WTC11 (cell line): Measurements from ENCODE around the gene APCS. TPM values are rescaled to one million over a fixed set of nuclear protein-coding genes. Genes with fewer than 3 reads are reported as not detected.

Experiments used
- ATAC-seq: fragments of 200-7000 bp; cut with Tn5 transposase; 2 replicates; pipeline ENCODE4 v1.10.0; 2021; ENCODE audit warnings: mild to moderate bottlenecking, moderate library complexity
- CTCF ChIA-PET: fragments of 300-600 bp; sonication (Branson Sonifier 250); formaldehyde crosslinking; loops from one replicate; lab custom pipeline; 2021; ENCODE audit warnings: antibody characterized with exemption; lab: Charles Lee
- POLR2A ChIA-PET: fragments of 350-600 bp; sonication (Branson Sonifier 250); formaldehyde crosslinking; loops from one replicate; lab custom pipeline; 2021; ENCODE audit warnings: antibody characterized with exemption; lab: Charles Lee
- DNase-seq: peaks from one replicate; pipeline ENCODE4 v3.0.0; 2021; ENCODE audit warnings: low spot score
- H3K27ac Mint-ChIP-seq: 2 replicates; pipeline ENCODE4 v1.8.0; 2021; ENCODE audit warnings: mixed read lengths
- H3K27me3 Mint-ChIP-seq: 2 replicates; pipeline ENCODE4 v1.8.0; 2021; ENCODE audit warnings: low read depth, mild to moderate bottlenecking, moderate library complexity, mixed read lengths
- H3K36me3 Mint-ChIP-seq: 2 replicates; pipeline ENCODE4 v1.8.0; 2021; ENCODE audit warnings: mixed read lengths
- H3K4me1 Mint-ChIP-seq: 2 replicates; pipeline ENCODE4 v1.8.0; 2022; ENCODE audit warnings: mixed read lengths
- H3K4me3 Mint-ChIP-seq: 2 replicates; pipeline ENCODE4 v1.8.0; 2021; ENCODE audit warnings: mild to moderate bottlenecking, moderate library complexity, mixed read lengths
- H3K9me3 Mint-ChIP-seq: 2 replicates; pipeline ENCODE4 v1.8.0; 2021; ENCODE audit warnings: mixed read lengths
- CBFB ChIP-seq: sonication (generic); formaldehyde crosslinking; IDR thresholded peaks from 2 replicates; pipeline ENCODE4 v1.8.1; 2022; ENCODE audit warnings: mild to moderate bottlenecking, low read depth, missing genetic modification reagents
- IRF2 ChIP-seq: sonication (generic); formaldehyde crosslinking; IDR thresholded peaks from 2 replicates; pipeline ENCODE4 v1.8.0; 2022; ENCODE audit warnings: low read depth, missing genetic modification reagents, borderline replicate concordance
- JAZF1 ChIP-seq: fragments of 250-450 bp; sonication (Bioruptor Pico); IDR thresholded peaks from 2 replicates; pipeline ENCODE4 v1.9.0; 2021; ENCODE audit warnings: moderate library complexity, mild to moderate bottlenecking, inconsistent platforms
- NFATC4 ChIP-seq: fragments of 250-450 bp; sonication (Bioruptor Pico); IDR thresholded peaks from 2 replicates; pipeline ENCODE4 v1.9.0; 2021; ENCODE audit warnings: mild to moderate bottlenecking
- NR1H2 ChIP-seq: sonication (generic); formaldehyde crosslinking; IDR thresholded peaks from 2 replicates; pipeline ENCODE4 v1.9.0; 2021; ENCODE audit warnings: mild to moderate bottlenecking, moderate library complexity, missing genetic modification reagents
- OVOL2 ChIP-seq: fragments of 250-450 bp; sonication (Bioruptor Pico); IDR thresholded peaks from 2 replicates; pipeline ENCODE4 v1.9.0; 2021; ENCODE audit warnings: mild to moderate bottlenecking, borderline replicate concordance
- PRRX2 ChIP-seq: fragments of 250-450 bp; sonication (Bioruptor Pico); IDR thresholded peaks from 2 replicates; pipeline ENCODE4 v1.8.0; 2021; ENCODE audit warnings: mild to moderate bottlenecking
- ZBTB21 ChIP-seq: sonication (generic); formaldehyde crosslinking; IDR thresholded peaks from 2 replicates; pipeline ENCODE4 v1.8.1; 2023; ENCODE audit warnings: mild to moderate bottlenecking, missing genetic modification reagents, borderline replicate concordance
- ZNF138 ChIP-seq: sonication (generic); formaldehyde crosslinking; conservative IDR thresholded peaks from 2 replicates; pipeline ENCODE4 v1.8.1; 2022; ENCODE audit warnings: mild to moderate bottlenecking, moderate library complexity, missing genetic modification reagents
- total RNA-seq: library from RNA; stranded (reverse); gene quantifications from 3 replicates; pipeline ENCODE4 v1.2.3, GENCODE V29; 2021
- TF ChIP-seq, protein P1 (sequence below): sonication (generic); formaldehyde crosslinking; conservative IDR thresholded peaks from 2 replicates; pipeline ENCODE4 v1.8.1; 2022; ENCODE audit warnings: mild to moderate bottlenecking, missing genetic modification reagents
- TF ChIP-seq, protein P2 (sequence below): fragments of 200-600 bp; IDR thresholded peaks from 2 replicates; pipeline ENCODE4 v1.8.0; 2022; ENCODE audit warnings: antibody characterized with exemption
- TF ChIP-seq, protein P3 (sequence below): sonication (generic); formaldehyde crosslinking; IDR thresholded peaks from 2 replicates; pipeline ENCODE4 v1.8.1; 2023; ENCODE audit warnings: mild to moderate bottlenecking, missing genetic modification reagents
- TF ChIP-seq, protein P4 (sequence below): sonication (generic); formaldehyde crosslinking; IDR thresholded peaks from 2 replicates; pipeline ENCODE4 v1.8.0; 2022; ENCODE audit warnings: mild to moderate bottlenecking, missing genetic modification reagents
- TF ChIP-seq, protein P5 (sequence below): sonication (generic); formaldehyde crosslinking; IDR thresholded peaks from 2 replicates; pipeline ENCODE4 v1.8.1; 2022; ENCODE audit warnings: missing genetic modification reagents, borderline replicate concordance
- TF ChIP-seq, protein P6 (sequence below): sonication (generic); formaldehyde crosslinking; IDR thresholded peaks from 2 replicates; pipeline ENCODE4 v1.8.1; 2022; ENCODE audit warnings: mild to moderate bottlenecking, moderate library complexity, missing genetic modification reagents
- TF ChIP-seq, protein P7 (sequence below): sonication (generic); formaldehyde crosslinking; IDR thresholded peaks from 2 replicates; pipeline ENCODE4 v1.8.0; 2023; ENCODE audit warnings: missing genetic modification reagents
- TF ChIP-seq, protein P8 (sequence below): sonication (generic); formaldehyde crosslinking; IDR thresholded peaks from 2 replicates; pipeline ENCODE4 v1.8.1; 2022; ENCODE audit warnings: low read depth, mild to moderate bottlenecking, moderate library complexity, missing genetic modification reagents, borderline replicate concordance
- TF ChIP-seq, protein P9 (sequence below): sonication (generic); formaldehyde crosslinking; IDR thresholded peaks from 2 replicates; pipeline ENCODE4 v1.8.1; 2023; ENCODE audit warnings: mild to moderate bottlenecking, missing genetic modification reagents, moderate library complexity
- TF ChIP-seq, protein P10 (sequence below): sonication (generic); formaldehyde crosslinking; IDR thresholded peaks from 2 replicates; pipeline ENCODE4 v1.8.0; 2023; ENCODE audit warnings: mild to moderate bottlenecking, missing genetic modification reagents

Gene APCS
- total RNA-seq, 1 experiment from 2014 or later, result 0.44 TPM

DNA sequence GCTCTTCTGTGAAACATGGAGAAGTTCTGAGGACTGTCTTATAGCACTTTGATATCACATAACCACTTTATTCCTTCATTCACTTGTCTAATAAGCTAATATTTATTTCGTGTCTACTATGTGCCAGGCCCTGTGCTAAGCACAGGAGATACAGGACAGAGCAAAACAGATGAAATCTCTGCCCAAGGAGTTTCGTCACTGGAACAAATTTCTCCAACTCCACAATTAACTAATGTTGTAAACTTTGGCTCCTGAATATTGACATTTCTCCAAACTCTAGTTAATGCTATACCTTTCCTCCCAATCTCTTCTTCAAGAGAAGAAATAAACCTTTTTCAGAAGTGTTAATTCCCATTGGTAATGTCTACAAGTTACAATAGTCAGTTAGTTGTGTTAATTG lies 27.0 kb upstream of the APCS start:
- POLR2A ChIA-PET, result no interaction called here
- TF ChIP-seq, protein P1, sequence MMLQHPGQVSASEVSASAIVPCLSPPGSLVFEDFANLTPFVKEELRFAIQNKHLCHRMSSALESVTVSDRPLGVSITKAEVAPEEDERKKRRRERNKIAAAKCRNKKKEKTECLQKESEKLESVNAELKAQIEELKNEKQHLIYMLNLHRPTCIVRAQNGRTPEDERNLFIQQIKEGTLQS (CRISPR knock-in tag), result no peak
- no peak for TF ChIP-seq CBFB (CRISPR knock-in tag)
- TF ChIP-seq, protein P2, sequence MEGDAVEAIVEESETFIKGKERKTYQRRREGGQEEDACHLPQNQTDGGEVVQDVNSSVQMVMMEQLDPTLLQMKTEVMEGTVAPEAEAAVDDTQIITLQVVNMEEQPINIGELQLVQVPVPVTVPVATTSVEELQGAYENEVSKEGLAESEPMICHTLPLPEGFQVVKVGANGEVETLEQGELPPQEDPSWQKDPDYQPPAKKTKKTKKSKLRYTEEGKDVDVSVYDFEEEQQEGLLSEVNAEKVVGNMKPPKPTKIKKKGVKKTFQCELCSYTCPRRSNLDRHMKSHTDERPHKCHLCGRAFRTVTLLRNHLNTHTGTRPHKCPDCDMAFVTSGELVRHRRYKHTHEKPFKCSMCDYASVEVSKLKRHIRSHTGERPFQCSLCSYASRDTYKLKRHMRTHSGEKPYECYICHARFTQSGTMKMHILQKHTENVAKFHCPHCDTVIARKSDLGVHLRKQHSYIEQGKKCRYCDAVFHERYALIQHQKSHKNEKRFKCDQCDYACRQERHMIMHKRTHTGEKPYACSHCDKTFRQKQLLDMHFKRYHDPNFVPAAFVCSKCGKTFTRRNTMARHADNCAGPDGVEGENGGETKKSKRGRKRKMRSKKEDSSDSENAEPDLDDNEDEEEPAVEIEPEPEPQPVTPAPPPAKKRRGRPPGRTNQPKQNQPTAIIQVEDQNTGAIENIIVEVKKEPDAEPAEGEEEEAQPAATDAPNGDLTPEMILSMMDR, result no peak
- TF ChIP-seq, protein P3, sequence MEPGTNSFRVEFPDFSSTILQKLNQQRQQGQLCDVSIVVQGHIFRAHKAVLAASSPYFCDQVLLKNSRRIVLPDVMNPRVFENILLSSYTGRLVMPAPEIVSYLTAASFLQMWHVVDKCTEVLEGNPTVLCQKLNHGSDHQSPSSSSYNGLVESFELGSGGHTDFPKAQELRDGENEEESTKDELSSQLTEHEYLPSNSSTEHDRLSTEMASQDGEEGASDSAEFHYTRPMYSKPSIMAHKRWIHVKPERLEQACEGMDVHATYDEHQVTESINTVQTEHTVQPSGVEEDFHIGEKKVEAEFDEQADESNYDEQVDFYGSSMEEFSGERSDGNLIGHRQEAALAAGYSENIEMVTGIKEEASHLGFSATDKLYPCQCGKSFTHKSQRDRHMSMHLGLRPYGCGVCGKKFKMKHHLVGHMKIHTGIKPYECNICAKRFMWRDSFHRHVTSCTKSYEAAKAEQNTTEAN, result no peak
- TF ChIP-seq ZBTB21, result no peak
- no peak for TF ChIP-seq IRF2 (CRISPR knock-in tag)
- TF ChIP-seq JAZF1, result no peak
- TF ChIP-seq ZNF138 (CRISPR knock-in tag), result no peak
- TF ChIP-seq NR1H2 (CRISPR knock-in tag), result no peak
- TF ChIP-seq, protein P4, sequence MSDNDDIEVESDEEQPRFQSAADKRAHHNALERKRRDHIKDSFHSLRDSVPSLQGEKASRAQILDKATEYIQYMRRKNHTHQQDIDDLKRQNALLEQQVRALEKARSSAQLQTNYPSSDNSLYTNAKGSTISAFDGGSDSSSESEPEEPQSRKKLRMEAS, result no peak
- TF ChIP-seq, protein P5, sequence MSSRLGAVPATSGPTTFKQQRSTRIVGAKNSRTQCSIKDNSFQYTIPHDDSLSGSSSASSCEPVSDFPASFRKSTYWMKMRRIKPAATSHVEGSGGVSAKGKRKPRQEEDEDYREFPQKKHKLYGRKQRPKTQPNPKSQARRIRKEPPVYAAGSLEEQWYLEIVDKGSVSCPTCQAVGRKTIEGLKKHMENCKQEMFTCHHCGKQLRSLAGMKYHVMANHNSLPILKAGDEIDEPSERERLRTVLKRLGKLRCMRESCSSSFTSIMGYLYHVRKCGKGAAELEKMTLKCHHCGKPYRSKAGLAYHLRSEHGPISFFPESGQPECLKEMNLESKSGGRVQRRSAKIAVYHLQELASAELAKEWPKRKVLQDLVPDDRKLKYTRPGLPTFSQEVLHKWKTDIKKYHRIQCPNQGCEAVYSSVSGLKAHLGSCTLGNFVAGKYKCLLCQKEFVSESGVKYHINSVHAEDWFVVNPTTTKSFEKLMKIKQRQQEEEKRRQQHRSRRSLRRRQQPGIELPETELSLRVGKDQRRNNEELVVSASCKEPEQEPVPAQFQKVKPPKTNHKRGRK (CRISPR knock-in tag), result no peak
- TF ChIP-seq, all 79 proteins: peak for 0
- DNase-seq, result no peak

DNA sequence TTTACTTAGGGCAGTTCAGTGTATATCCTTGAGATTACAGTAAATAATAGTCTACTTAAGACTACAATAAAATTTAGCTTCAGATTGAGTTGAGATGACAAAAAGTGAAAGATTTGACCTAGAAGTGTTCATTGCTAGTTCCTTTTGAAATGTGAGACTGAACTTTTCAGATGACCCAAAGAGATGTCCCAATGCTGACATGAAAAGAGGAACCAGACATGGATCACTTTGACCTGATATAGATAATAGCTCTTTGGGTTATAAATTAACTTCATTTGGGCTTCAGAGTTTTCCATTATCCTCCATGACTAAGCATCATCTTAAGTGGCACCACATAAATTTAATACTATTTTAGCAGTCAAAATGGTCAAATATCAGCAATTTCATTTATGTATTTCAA lies 26.1 kb upstream of the APCS start:
- DNase-seq (no peak), ATAC-seq (no peak)
- CTCF ChIA-PET, result no interaction called here
- Mint-ChIP-seq H3K4me3 (no peak overlapping the region), H3K27me3 (no peaks in the 10 kb centered on the region; the same call in 1 of the 2 replicates), H3K36me3 (no peaks in the 10 kb centered on the region)
- TF ChIP-seq, protein P6, sequence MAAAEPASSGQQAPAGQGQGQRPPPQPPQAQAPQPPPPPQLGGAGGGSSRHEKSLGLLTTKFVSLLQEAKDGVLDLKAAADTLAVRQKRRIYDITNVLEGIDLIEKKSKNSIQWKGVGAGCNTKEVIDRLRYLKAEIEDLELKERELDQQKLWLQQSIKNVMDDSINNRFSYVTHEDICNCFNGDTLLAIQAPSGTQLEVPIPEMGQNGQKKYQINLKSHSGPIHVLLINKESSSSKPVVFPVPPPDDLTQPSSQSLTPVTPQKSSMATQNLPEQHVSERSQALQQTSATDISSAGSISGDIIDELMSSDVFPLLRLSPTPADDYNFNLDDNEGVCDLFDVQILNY (CRISPR knock-in tag), result no peak
- TF ChIP-seq, protein P7, sequence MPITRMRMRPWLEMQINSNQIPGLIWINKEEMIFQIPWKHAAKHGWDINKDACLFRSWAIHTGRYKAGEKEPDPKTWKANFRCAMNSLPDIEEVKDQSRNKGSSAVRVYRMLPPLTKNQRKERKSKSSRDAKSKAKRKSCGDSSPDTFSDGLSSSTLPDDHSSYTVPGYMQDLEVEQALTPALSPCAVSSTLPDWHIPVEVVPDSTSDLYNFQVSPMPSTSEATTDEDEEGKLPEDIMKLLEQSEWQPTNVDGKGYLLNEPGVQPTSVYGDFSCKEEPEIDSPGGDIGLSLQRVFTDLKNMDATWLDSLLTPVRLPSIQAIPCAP (CRISPR knock-in tag), result no peak
- TF ChIP-seq OVOL2 (CRISPR knock-in tag), result no peak
- TF ChIP-seq, protein P1 (CRISPR knock-in tag), result no peak
- no peak for TF ChIP-seq NFATC4
- no peak for TF ChIP-seq PRRX2
- TF ChIP-seq, protein P8, sequence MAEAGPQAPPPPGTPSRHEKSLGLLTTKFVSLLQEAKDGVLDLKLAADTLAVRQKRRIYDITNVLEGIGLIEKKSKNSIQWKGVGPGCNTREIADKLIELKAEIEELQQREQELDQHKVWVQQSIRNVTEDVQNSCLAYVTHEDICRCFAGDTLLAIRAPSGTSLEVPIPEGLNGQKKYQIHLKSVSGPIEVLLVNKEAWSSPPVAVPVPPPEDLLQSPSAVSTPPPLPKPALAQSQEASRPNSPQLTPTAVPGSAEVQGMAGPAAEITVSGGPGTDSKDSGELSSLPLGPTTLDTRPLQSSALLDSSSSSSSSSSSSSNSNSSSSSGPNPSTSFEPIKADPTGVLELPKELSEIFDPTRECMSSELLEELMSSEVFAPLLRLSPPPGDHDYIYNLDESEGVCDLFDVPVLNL (CRISPR knock-in tag), result no peak
- TF ChIP-seq, protein P9, sequence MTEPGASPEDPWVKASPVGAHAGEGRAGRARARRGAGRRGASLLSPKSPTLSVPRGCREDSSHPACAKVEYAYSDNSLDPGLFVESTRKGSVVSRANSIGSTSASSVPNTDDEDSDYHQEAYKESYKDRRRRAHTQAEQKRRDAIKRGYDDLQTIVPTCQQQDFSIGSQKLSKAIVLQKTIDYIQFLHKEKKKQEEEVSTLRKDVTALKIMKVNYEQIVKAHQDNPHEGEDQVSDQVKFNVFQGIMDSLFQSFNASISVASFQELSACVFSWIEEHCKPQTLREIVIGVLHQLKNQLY (CRISPR knock-in tag), result no peak
- TF ChIP-seq, protein P10, sequence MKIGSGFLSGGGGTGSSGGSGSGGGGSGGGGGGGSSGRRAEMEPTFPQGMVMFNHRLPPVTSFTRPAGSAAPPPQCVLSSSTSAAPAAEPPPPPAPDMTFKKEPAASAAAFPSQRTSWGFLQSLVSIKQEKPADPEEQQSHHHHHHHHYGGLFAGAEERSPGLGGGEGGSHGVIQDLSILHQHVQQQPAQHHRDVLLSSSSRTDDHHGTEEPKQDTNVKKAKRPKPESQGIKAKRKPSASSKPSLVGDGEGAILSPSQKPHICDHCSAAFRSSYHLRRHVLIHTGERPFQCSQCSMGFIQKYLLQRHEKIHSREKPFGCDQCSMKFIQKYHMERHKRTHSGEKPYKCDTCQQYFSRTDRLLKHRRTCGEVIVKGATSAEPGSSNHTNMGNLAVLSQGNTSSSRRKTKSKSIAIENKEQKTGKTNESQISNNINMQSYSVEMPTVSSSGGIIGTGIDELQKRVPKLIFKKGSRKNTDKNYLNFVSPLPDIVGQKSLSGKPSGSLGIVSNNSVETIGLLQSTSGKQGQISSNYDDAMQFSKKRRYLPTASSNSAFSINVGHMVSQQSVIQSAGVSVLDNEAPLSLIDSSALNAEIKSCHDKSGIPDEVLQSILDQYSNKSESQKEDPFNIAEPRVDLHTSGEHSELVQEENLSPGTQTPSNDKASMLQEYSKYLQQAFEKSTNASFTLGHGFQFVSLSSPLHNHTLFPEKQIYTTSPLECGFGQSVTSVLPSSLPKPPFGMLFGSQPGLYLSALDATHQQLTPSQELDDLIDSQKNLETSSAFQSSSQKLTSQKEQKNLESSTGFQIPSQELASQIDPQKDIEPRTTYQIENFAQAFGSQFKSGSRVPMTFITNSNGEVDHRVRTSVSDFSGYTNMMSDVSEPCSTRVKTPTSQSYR, result no peak
- TF ChIP-seq, all 79 proteins: peak for 0
- Mint-ChIP-seq H3K9me3 (peaks cover 12% of the 10 kb centered on the region), H3K27ac (no peak overlapping the region), H3K4me1 (peaks cover 8% of the 10 kb centered on the region; the same call in 1 of the 2 replicates)
- POLR2A ChIA-PET, result no interaction called here

More for the DNA sequence above, 27.0 kb upstream of the APCS start:
- no peak overlapping the region for H3K4me3 Mint-ChIP-seq
- no peak for ATAC-seq
- H3K36me3 Mint-ChIP-seq, result no peaks in the 10 kb centered on the region
- peaks cover 8% of the 10 kb centered on the region; the same call in 1 of the 2 replicates for H3K4me1 Mint-ChIP-seq
- H3K27me3 Mint-ChIP-seq, result no peaks in the 10 kb centered on the region; the same call in 1 of the 2 replicates
- peaks cover 5% of the 10 kb centered on the region for H3K9me3 Mint-ChIP-seq
- CTCF ChIA-PET, result no interaction called here
- H3K27ac Mint-ChIP-seq, result no peak overlapping the region
